ENCODE results near the gene DENND5B. TPM values are rescaled to one million over a fixed set of nuclear protein-coding genes. Genes with fewer than 3 reads are reported as not detected.
A peak's percentile ranks its signal among the peaks of the same experiment; 100 is the strongest.

DENND5B gene
- total and polyA plus RNA-seq, 4 donors: 18.8 to 44.4 (median 25.6) TPM

DNA sequence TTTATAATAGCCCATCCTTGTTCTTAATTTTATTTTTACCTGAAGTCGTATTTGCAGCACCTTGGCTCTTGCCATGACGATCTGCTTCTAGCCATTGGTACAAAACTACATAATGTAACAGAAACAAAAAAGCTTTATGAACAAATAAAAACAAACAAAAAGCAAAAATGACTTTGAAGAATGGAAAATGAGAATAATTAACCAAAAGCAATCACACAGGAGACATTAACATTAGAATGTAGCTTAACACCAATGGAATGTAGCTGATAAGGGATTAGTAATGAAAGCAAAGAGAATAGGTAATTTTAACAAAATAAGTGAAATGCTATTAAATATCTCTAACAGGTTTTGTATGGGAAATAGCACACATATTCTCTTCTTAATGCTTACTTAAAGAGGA, 91.4 kb downstream of the DENND5B start:
- no peak for DNase-seq (ENCODE audit: low read depth in 4 of 6, low spot score in 6 of 6)
- Histone ChIP-seq H3K4me1 (ENCODE audit: control insufficient read depth, insufficient read depth, low read length) (no peaks in the 10 kb centered on the region), H3K4me3 (ENCODE audit: low read depth, low read length) (no peak overlapping the region), H3K27ac (ENCODE audit: low read depth, low read length) (no peak overlapping the region), H3K9me3 (ENCODE audit: control insufficient read depth, insufficient read depth, low read length) (no peaks in the 10 kb centered on the region), H3K27me3 (ENCODE audit: control insufficient read depth, insufficient read depth, low read length) (no peaks in the 10 kb centered on the region), H3K36me3 (ENCODE audit: control insufficient read depth, insufficient read depth, low read length) (no peaks in the 10 kb centered on the region)
- WGBS (ENCODE audit: insufficient coverage): no CpG with 5 or more reads among the region's 2 CpGs

DNA sequence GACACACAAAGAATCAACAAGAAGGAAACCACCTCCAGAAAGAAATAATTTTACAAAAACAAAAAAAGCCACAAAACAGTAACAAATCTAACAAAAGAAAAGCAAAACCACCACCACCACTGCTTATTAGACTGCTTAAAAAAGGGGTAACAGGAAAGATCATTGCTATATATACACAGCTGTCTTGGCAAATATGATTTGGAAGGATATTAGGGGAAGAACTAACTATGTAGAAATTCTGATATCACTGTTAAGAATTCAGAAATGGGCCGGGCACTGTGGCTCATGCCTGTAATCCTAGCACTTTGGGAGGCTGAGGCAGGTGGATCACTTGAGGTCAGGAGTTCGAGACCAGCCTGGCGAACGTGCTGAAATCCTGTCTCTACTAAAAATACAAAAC, 92.5 kb downstream of the DENND5B start:
- H3K27ac ChIP-seq (ENCODE audit: low read depth, low read length): no peak overlapping the region
- WGBS (ENCODE audit: insufficient coverage): 80% methylated on average over 1 of the region's 4 CpGs
- no peak overlapping the region for H3K4me3 ChIP-seq (ENCODE audit: low read depth, low read length)
- H3K9me3 ChIP-seq (ENCODE audit: control insufficient read depth, insufficient read depth, low read length): no peaks in the 10 kb centered on the region
- DNase-seq (ENCODE audit: low read depth in 4 of 6, low spot score in 6 of 6): no peak
- no peaks in the 10 kb centered on the region for H3K36me3 ChIP-seq (ENCODE audit: control insufficient read depth, insufficient read depth, low read length)
- no peaks in the 10 kb centered on the region for H3K4me1 ChIP-seq (ENCODE audit: control insufficient read depth, insufficient read depth, low read length)
- H3K27me3 ChIP-seq (ENCODE audit: control insufficient read depth, insufficient read depth, low read length): no peaks in the 10 kb centered on the region

DNA sequence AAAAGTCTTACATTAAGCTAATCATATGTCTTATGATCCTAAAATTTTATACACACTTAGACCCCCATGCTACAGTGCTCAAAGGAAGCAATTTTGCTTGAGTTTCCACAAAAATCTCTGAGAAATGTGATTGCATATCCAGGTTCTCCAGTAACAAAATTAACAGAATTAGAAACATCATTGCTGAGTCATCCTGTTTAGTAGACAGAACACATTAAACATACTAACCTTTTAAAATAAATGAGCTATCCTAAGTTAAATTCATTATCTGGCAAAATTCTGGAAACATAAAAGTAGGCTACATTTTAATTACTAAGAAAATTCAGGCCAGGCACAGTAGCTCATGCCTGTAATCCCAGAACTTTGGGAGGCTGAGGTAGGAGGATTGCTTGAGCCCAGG, 94.7 kb downstream of the DENND5B start:
- no peaks in the 10 kb centered on the region for H3K27me3 ChIP-seq (ENCODE audit: control insufficient read depth, insufficient read depth, low read length)

DNA sequence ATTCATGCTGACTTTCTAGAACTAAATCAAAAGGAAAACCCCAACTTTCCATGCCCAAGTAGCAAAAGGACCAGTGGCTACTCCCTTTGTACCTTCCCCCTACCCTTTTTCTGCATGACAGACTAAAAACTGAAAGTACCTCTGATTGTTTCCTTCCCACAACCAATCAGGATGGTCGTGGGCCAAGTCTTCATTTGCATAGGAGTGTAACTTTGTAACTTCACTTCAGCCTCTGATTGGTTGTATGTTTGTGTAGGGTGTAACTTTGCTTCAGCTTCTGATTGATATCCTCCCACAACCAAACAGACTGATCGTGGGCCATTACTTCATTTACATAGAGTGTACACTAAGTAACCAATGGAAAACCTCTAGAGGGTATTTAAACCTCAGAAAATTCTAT, 96.5 kb downstream of the DENND5B start:
- no peaks in the 10 kb centered on the region for H3K27me3 ChIP-seq (ENCODE audit: control insufficient read depth, insufficient read depth, low read length)
- peaks cover 5% of the 10 kb centered on the region for H3K4me1 ChIP-seq (ENCODE audit: control insufficient read depth, insufficient read depth, low read length)
- no peaks in the 10 kb centered on the region for H3K9me3 ChIP-seq (ENCODE audit: control insufficient read depth, insufficient read depth, low read length)
- no peaks in the 10 kb centered on the region for H3K36me3 ChIP-seq (ENCODE audit: control insufficient read depth, insufficient read depth, low read length)
- DNase-seq (ENCODE audit: low read depth in 4 of 6, low spot score in 6 of 6): no peak
- no CpG with 5 or more reads among the region's 2 CpGs for WGBS (ENCODE audit: insufficient coverage)
- no peak overlapping the region for H3K27ac ChIP-seq (ENCODE audit: low read depth, low read length)
- H3K4me3 ChIP-seq (ENCODE audit: low read depth, low read length): no peak overlapping the region

More for the DNA sequence above, 94.7 kb downstream of the DENND5B start:
- no peak overlapping the region for H3K27ac ChIP-seq (ENCODE audit: low read depth, low read length)
- DNase-seq (ENCODE audit: low read depth in 4 of 6, low spot score in 6 of 6): no peak
- H3K9me3 ChIP-seq (ENCODE audit: control insufficient read depth, insufficient read depth, low read length): no peaks in the 10 kb centered on the region
- H3K4me3 ChIP-seq (ENCODE audit: low read depth, low read length): no peak overlapping the region
- H3K4me1 ChIP-seq (ENCODE audit: control insufficient read depth, insufficient read depth, low read length): peaks cover 5% of the 10 kb centered on the region
- H3K36me3 ChIP-seq (ENCODE audit: control insufficient read depth, insufficient read depth, low read length): no peaks in the 10 kb centered on the region

DNA sequence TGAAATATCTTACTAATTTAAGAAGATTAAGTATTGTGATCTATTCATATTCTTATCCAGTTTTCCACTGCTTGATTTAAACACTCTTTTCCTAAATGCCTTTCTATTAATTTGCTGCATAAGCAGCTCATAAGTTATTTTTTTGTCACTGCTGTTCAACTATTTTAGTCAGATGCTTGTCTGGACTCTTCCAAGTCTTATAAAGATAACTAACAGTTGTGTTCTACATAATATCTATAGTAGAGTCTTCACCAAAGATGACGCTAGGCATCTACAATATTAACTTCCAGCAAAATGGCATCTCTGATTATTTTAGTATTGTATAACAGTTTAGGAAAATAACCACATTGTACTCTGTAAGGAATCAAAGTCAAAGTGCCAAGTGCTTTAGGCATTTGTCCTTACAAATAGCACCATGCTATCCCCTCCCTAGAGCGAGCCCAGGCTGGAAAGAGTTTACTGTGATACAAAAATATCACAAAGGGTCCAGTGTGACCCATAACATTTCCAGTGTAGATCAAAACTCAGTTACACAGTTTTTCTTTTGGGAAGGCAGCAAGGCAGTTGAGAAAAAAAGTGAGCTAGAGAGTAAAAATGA, 98.2 kb downstream of the DENND5B start:
- no peaks in the 10 kb centered on the region for H3K27me3 ChIP-seq (ENCODE audit: control insufficient read depth, insufficient read depth, low read length)
- no peak overlapping the region for H3K27ac ChIP-seq (ENCODE audit: low read depth, low read length)
- H3K9me3 ChIP-seq (ENCODE audit: control insufficient read depth, insufficient read depth, low read length): no peaks in the 10 kb centered on the region
- H3K4me3 ChIP-seq (ENCODE audit: low read depth, low read length): no peak overlapping the region
- WGBS (ENCODE audit: insufficient coverage): no CpG with 5 or more reads among the region's 2 CpGs
- peaks cover 5% of the 10 kb centered on the region for H3K4me1 ChIP-seq (ENCODE audit: control insufficient read depth, insufficient read depth, low read length)
- DNase-seq (ENCODE audit: low read depth in 4 of 6, low spot score in 6 of 6): no peak
- no peaks in the 10 kb centered on the region for H3K36me3 ChIP-seq (ENCODE audit: control insufficient read depth, insufficient read depth, low read length)

DNA sequence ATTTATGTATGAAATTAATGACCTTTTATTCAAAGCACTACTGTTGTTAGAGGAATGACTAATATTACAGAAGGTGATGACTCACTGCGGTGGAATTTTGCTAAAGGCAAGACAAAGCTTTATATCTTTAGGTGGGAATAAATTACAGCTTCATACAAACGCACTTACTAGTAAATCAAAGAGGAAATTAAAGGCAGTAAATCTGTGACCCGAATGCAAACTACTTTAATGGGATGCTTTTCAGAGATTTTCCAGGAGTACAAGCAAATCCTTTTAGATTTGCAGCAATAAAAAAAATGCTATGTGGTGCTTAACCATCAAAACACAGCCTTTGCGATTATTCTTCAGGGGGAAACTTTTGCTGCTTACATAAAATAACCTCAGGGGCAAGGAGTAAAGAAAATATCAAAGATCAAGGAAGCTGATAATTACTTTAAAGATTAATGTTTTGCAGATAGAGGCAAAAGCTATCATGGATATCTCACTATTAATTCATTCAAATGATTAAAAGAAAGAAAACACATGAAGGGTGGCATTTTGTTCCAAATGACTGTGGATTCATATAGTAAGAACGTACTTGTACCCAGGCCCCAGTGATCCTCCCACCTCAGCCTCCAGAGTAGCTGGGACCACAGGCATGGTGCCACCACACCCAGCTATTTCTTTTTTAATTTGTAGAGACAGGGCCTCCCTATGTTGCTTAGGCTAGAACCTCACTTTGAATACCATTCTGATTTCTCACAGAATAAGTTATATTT, 98.9 kb downstream of the DENND5B start:
- H3K4me1 ChIP-seq (ENCODE audit: control insufficient read depth, insufficient read depth, low read length): peaks cover 5% of the 10 kb centered on the region
- H3K27me3 ChIP-seq (ENCODE audit: control insufficient read depth, insufficient read depth, low read length): no peaks in the 10 kb centered on the region
- H3K27ac ChIP-seq (ENCODE audit: low read depth, low read length): peak overlapping the region; percentile 22
- no peaks in the 10 kb centered on the region for H3K9me3 ChIP-seq (ENCODE audit: control insufficient read depth, insufficient read depth, low read length)
- no peak overlapping the region for H3K4me3 ChIP-seq (ENCODE audit: low read depth, low read length)
- DNase-seq (ENCODE audit: low read depth in 4 of 6, low spot score in 6 of 6): peak in 2 of 6 donors; percentile 46 to 77
- H3K36me3 ChIP-seq (ENCODE audit: control insufficient read depth, insufficient read depth, low read length): no peaks in the 10 kb centered on the region
- WGBS (ENCODE audit: insufficient coverage): no CpG with 5 or more reads among the region's 5 CpGs

DNA sequence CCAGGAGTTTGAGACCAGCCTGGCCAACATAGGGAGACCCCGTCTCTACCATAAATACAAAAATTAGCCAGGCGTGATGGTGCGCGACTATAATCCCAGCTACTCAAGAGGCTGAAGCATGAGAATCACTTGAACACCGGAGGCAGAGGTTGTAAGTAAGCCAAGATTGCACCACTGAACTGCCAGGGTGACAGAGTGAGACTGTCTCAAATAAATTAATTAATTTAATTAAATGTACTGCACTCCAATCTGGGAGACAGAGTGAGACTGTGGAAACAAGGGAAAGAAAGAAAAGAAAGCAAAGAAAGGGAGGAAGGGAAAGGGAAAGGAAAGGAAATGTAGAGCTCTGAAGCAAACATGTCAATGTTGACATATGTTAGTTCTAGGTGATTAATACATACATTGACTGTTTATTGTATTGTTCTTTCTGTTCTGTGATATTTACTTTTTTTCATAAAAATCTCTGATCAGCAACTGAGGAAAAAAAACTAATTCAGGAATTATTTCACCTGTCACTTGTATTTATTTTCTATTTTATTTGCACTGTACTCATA, 99.6 kb downstream of the DENND5B start:
- Histone ChIP-seq H3K36me3 (ENCODE audit: control insufficient read depth, insufficient read depth, low read length) (no peaks in the 10 kb centered on the region), H3K9me3 (ENCODE audit: control insufficient read depth, insufficient read depth, low read length) (no peaks in the 10 kb centered on the region), H3K27me3 (ENCODE audit: control insufficient read depth, insufficient read depth, low read length) (no peaks in the 10 kb centered on the region), H3K4me1 (ENCODE audit: control insufficient read depth, insufficient read depth, low read length) (peaks cover 5% of the 10 kb centered on the region), H3K4me3 (ENCODE audit: low read depth, low read length) (no peak overlapping the region), H3K27ac (ENCODE audit: low read depth, low read length) (no peak overlapping the region)
- 60% methylated on average over 1 of the region's 5 CpGs for WGBS (ENCODE audit: insufficient coverage)
- DNase-seq (ENCODE audit: low read depth in 4 of 6, low spot score in 6 of 6): peak in 2 of 6 donors; percentile 43 to 51

DNA sequence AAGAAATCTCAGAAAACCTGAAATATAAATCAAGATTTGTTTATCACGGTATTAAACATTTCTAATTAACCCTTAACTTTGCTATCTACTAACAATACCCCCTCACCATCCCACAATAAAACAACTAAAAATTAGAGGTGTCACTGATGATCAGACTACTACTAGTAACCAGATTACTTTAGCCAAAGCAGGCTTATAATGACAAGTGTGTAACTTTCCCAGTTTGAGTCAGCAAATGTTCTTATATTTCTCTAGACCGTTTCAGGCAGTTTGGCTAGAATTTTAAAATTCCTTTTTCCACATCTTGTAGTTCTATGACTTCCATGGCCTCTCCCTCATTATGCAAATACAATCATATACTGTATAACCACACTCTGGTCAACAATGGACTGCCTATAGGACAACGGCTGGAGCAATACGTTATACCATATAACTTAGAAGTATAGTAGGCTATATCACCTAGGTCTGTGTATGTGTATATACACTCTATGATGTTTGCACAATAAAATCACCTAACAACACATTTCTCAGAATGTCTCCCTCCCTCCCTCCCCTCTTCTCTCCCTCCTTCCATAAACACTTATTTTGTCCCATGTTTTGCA, 102.1 kb downstream of the DENND5B start:
- Histone ChIP-seq H3K4me1 (ENCODE audit: control insufficient read depth, insufficient read depth, low read length) (peaks cover 5% of the 10 kb centered on the region), H3K27ac (ENCODE audit: low read depth, low read length) (no peak overlapping the region), H3K9me3 (ENCODE audit: control insufficient read depth, insufficient read depth, low read length) (no peaks in the 10 kb centered on the region), H3K27me3 (ENCODE audit: control insufficient read depth, insufficient read depth, low read length) (no peaks in the 10 kb centered on the region), H3K36me3 (ENCODE audit: control insufficient read depth, insufficient read depth, low read length) (no peaks in the 10 kb centered on the region), H3K4me3 (ENCODE audit: low read depth, low read length) (no peak overlapping the region)
- no peak for DNase-seq (ENCODE audit: low read depth in 4 of 6, low spot score in 6 of 6)
- 100% methylated on average over 1 of the region's 4 CpGs for WGBS (ENCODE audit: insufficient coverage)

DNA sequence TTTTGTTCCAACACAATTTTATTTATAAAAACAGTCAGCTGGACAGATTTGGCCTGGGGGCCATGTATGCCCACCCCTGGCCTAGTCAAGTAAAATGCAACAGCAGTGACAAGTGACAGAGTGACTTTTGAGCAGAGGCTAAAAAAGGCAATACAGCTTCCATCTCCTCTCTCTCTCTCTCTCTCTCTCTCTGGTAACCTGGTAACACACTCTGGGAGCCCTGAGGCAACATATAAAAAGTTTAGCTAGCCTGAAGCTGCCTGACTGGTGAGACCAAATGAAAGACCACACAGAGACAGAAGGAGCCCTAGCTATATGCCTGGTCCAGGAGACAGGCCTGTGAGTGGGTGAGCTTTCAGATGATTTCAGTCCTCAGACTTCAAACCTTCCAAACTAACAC, 105.4 kb downstream of the DENND5B start:
- H3K9me3 ChIP-seq (ENCODE audit: control insufficient read depth, insufficient read depth, low read length): no peaks in the 10 kb centered on the region
- no peak overlapping the region for H3K4me3 ChIP-seq (ENCODE audit: low read depth, low read length)
- no peak overlapping the region for H3K27ac ChIP-seq (ENCODE audit: low read depth, low read length)
- H3K36me3 ChIP-seq (ENCODE audit: control insufficient read depth, insufficient read depth, low read length): no peaks in the 10 kb centered on the region
- H3K4me1 ChIP-seq (ENCODE audit: control insufficient read depth, insufficient read depth, low read length): no peaks in the 10 kb centered on the region
- H3K27me3 ChIP-seq (ENCODE audit: control insufficient read depth, insufficient read depth, low read length): no peaks in the 10 kb centered on the region
- DNase-seq (ENCODE audit: low read depth in 4 of 6, low spot score in 6 of 6): peak in 1 of 6 donors; percentile 26
